ENCODE data around the gene MED27.

Gene MED27

DNA sequence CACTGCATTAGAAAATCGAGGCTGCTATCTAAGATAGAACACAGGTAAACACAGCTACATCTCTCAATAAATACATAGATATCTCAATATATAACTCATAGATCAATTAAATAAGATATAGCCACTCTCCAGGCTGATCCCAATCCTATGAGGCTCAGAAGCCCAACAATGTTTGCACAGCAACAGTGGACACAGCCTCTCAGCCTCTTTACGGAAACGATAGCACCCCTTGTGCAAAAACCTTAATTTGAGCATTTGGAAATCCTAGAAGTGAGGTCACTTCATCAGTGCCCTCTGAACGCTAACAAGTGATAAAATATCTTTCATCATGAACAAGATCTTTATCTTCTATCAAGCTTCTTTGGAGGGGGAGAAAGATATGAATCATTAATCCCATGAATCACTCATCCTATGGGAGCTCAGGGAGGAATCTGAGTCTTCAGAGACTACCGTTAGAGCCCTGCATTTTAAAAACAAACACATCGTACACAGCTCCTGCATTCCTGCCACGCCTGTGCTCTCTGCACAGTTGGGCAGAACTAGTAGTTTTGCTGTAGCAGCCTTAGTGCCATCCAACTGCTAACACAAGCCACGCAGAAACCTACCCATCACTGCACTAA lies 71.4 kb downstream of the MED27 start:
- no peak for DNase-seq (ENCODE audit: low read depth, low spot score)
- no peak overlapping the region for H3K4me3 ChIP-seq (ENCODE audit: low read depth, low read length)
- TF ChIP-seq, protein P1, sequence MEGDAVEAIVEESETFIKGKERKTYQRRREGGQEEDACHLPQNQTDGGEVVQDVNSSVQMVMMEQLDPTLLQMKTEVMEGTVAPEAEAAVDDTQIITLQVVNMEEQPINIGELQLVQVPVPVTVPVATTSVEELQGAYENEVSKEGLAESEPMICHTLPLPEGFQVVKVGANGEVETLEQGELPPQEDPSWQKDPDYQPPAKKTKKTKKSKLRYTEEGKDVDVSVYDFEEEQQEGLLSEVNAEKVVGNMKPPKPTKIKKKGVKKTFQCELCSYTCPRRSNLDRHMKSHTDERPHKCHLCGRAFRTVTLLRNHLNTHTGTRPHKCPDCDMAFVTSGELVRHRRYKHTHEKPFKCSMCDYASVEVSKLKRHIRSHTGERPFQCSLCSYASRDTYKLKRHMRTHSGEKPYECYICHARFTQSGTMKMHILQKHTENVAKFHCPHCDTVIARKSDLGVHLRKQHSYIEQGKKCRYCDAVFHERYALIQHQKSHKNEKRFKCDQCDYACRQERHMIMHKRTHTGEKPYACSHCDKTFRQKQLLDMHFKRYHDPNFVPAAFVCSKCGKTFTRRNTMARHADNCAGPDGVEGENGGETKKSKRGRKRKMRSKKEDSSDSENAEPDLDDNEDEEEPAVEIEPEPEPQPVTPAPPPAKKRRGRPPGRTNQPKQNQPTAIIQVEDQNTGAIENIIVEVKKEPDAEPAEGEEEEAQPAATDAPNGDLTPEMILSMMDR (IDR thresholded peaks at IDR 0.05; ENCODE audit: insufficient read depth, low read length, missing control alignments), result no peak
- ChIA-PET POLR2A (no interaction called here), CTCF (interaction anchor here (1.2 kb wide), 2 partner anchors 8 to 13 kb away, joined by 3 to 6 read pairs; no protein-coding TSS in a partner anchor)

DNA sequence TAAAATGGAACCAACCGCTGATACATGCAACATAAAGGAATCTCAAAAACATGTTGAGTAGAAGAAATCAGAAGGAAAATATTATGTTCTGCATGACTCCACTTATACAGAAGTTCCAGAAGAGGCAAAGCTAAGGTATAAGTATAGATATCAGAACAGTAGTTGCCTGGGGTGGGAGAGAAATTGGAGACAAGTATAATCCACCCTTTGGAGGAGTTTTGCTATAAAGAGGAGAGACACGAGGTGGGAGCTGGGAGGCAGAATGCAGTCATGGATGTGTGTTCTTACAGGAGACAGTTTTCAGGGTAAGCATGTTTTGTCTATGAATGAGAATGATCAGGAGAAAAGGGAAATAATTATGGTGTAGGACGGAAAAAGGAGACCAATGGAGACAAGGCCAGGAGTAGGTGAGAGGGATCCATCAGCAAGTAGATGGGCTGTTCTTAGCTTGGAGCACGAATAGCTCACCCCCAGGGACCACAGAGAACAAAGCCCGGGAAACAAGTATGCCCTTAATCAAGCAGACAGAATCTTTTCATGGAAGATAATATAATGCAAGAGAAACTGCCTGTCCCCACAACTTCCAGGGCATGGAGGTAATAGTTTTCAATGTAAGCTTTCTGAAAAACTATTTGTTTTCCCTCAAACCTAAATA lies 72.2 kb downstream of the MED27 start:
- DNase-seq (ENCODE audit: low read depth, low spot score), result no peak
- no peak overlapping the region for H3K4me3 ChIP-seq (ENCODE audit: low read depth, low read length)
- TF ChIP-seq, protein P1 (IDR thresholded peaks at IDR 0.05; ENCODE audit: insufficient read depth, low read length, missing control alignments), result no peak
- CTCF ChIA-PET, result interaction anchor here (1.2 kb wide), 2 partner anchors 9 to 13 kb away, joined by 3 to 6 read pairs; no protein-coding TSS in a partner anchor
- POLR2A ChIA-PET, result no interaction called here

DNA sequence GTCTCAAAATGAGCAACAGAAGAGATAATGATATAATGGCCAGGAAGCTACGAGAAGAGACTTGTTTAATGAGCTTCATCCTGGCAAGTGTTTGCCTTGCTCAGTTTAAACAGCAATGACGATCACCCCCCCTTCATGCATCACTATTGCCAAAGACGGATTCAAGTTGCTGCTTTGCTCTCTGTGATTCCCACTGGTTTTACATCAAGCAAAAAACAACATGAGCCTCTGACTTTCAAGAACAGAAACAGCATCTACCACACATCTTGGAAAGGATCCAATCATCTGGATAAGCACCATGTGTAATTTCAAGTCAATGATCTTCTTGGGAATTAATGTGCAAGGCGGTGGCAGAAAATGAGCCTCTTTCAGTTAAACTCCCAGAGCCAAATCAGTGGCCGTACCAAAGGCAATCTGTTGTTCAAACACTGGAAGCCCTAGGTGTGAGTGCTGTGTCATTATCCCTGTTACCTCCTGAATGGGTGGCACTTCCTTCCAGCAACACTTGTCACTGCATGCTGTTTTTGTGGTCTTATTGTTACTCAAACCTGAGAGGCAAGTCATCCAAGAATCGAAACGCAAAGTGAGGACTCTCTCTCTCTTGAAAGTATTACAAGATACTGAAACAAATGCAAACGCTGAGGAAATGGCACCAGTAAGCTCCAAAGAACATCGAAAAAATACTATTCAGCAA lies 72.8 kb downstream of the MED27 start:
- no peak for DNase-seq (ENCODE audit: low read depth, low spot score)
- ChIA-PET CTCF (interaction anchor here (1.9 kb wide), 1 partner anchor 9 kb away, joined by 6 read pairs; no protein-coding TSS in a partner anchor), POLR2A (no interaction called here)
- TF ChIP-seq, protein P1 (IDR thresholded peaks at IDR 0.05; ENCODE audit: insufficient read depth, low read length, missing control alignments), result no peak
- no peak overlapping the region for H3K4me3 ChIP-seq (ENCODE audit: low read depth, low read length)

DNA sequence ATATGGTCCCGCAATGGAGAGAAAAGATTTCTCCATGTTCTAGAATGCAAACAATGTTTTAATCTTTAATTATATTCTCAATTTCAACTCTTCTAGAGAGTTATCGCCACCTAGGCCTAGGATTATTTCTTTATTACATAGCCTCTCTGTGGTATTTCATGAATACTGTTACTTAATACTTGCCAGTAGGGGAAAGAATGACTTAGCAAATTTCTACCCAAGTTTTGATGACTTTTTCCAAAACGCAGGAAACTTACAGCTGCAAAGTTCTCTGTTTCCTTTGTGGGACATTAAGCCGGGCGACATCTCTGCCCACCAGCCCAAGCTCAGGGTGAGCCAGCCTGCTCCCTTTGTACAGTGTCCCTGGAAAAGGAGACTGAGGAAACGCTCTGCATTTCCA lies 73.8 kb downstream of the MED27 start:
- ChIA-PET POLR2A (no interaction called here), CTCF (interaction anchor here (0.9 to 1.9 kb wide), 3 partner anchors 9 to 11 kb away, joined by 3 to 6 read pairs (median 3); no protein-coding TSS in a partner anchor)
- no peak for DNase-seq (ENCODE audit: low read depth, low spot score)
- no peak overlapping the region for H3K4me3 ChIP-seq (ENCODE audit: low read depth, low read length)
- TF ChIP-seq, protein P1 (IDR thresholded peaks at IDR 0.05; ENCODE audit: insufficient read depth, low read length, missing control alignments), result no peak

DNA sequence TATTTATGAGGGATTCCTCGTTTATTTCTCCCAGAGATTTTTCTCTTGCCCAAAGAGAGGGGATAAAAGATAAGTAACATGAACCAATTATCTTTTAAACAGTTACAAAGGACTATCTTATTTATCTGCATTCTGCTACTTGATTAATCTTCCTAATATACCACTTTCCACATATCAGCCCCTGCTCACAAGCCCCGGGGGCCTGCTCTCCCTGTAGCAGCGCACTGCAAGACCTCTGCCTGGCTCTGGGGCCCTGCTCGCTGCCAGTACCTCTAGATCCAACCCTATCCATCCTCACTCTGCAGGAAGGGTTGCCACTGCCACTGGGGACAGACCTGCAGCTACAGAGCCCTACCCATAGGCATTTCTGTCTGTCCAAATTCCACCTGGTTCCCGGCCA lies 75.3 kb downstream of the MED27 start:
- no peak overlapping the region for H3K4me3 ChIP-seq (ENCODE audit: low read depth, low read length)
- TF ChIP-seq, protein P1 (IDR thresholded peaks at IDR 0.05; ENCODE audit: insufficient read depth, low read length, missing control alignments), result no peak
- DNase-seq (ENCODE audit: low read depth, low spot score), result no peak
- POLR2A ChIA-PET, result no interaction called here
- CTCF ChIA-PET, result no interaction called here

DNA sequence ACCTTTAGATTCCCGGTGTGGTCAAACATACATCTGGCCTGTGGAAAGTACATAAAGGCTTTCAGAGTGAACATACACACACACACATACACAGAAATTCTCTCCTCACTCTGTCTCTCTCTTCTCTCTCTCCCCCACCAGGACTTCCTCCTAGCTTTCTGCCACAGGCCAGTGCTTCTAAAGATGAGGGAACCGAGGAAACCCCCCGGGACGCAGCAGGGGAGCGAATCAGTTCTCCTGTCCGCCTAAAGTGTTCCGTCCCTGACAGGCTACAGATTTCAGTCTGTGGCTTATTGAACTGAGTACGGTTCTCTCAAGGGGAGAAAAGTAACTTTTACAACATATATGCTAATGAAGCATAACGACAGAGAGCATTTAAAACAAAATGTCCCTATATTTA lies 75.8 kb downstream of the MED27 start:
- H3K4me3 ChIP-seq (ENCODE audit: low read depth, low read length), result no peak overlapping the region
- POLR2A ChIA-PET, result no interaction called here
- TF ChIP-seq, protein P1 (IDR thresholded peaks at IDR 0.05; ENCODE audit: insufficient read depth, low read length, missing control alignments), result no peak
- no peak for DNase-seq (ENCODE audit: low read depth, low spot score)
- CTCF ChIA-PET, result no interaction called here

All from AG04449 (cell line).